ENCODE data around the gene CDADC1.

CDADC1 gene

GRCh38 chr13:49220036-49220855, 27.5 kb upstream of the CDADC1 start, which contains the start of gene MLNR:
MLNR (plus strand) TSS chr13:49220338; CDS start chr13:49220338, 0 bp downstream.
- H3K4me3 ChIP-seq (ENCODE audit: low read length), result no peak within 1 kb of the TSS
- no peak within 1 kb of the TSS for H3K4me2 ChIP-seq (ENCODE audit: low read length)
- no peaks in the 10 kb centered on the region for H3F3A ChIP-seq (ENCODE audit: control insufficient read depth, insufficient read depth)
- H3K9me3 ChIP-seq (ENCODE audit: control insufficient read depth, insufficient read depth, low read length), result no peaks in the 10 kb centered on the region
- no peak within 1 kb of the TSS for H3K27ac ChIP-seq (ENCODE audit: low read depth, low read length)
- no peaks in the 10 kb centered on the region for H3K79me2 ChIP-seq (ENCODE audit: control insufficient read depth, low read length)
- H4K20me1 ChIP-seq (ENCODE audit: control insufficient read depth, insufficient read depth, low read depth, low read length), result no peaks in the 10 kb centered on the region
- no peaks in the 10 kb centered on the region for H3K9me2 ChIP-seq (replicated peaks; ENCODE audit: control insufficient read depth, low read length)
- H3K36me3 ChIP-seq (ENCODE audit: control insufficient read depth, low read length), result no peaks in the 10 kb centered on the region
- peaks cover 2% of the 10 kb centered on the region for H3K4me1 ChIP-seq (ENCODE audit: control insufficient read depth, low read length)
- H3K27me3 ChIP-seq (ENCODE audit: control insufficient read depth, low read length), result peaks cover 2% of the 10 kb centered on the region; the same call in 1 of the 2 replicates
- TF ChIP-seq, protein P1, sequence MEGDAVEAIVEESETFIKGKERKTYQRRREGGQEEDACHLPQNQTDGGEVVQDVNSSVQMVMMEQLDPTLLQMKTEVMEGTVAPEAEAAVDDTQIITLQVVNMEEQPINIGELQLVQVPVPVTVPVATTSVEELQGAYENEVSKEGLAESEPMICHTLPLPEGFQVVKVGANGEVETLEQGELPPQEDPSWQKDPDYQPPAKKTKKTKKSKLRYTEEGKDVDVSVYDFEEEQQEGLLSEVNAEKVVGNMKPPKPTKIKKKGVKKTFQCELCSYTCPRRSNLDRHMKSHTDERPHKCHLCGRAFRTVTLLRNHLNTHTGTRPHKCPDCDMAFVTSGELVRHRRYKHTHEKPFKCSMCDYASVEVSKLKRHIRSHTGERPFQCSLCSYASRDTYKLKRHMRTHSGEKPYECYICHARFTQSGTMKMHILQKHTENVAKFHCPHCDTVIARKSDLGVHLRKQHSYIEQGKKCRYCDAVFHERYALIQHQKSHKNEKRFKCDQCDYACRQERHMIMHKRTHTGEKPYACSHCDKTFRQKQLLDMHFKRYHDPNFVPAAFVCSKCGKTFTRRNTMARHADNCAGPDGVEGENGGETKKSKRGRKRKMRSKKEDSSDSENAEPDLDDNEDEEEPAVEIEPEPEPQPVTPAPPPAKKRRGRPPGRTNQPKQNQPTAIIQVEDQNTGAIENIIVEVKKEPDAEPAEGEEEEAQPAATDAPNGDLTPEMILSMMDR (IDR thresholded peaks at IDR 0.05; ENCODE audit: low read depth, low read length, poor library complexity, severe bottlenecking), result no peak
- TF ChIP-seq EZH2phosphoT487 (IDR thresholded peaks at IDR 0.05; ENCODE audit: borderline replicate concordance, low read length), result no peak

DNA sequence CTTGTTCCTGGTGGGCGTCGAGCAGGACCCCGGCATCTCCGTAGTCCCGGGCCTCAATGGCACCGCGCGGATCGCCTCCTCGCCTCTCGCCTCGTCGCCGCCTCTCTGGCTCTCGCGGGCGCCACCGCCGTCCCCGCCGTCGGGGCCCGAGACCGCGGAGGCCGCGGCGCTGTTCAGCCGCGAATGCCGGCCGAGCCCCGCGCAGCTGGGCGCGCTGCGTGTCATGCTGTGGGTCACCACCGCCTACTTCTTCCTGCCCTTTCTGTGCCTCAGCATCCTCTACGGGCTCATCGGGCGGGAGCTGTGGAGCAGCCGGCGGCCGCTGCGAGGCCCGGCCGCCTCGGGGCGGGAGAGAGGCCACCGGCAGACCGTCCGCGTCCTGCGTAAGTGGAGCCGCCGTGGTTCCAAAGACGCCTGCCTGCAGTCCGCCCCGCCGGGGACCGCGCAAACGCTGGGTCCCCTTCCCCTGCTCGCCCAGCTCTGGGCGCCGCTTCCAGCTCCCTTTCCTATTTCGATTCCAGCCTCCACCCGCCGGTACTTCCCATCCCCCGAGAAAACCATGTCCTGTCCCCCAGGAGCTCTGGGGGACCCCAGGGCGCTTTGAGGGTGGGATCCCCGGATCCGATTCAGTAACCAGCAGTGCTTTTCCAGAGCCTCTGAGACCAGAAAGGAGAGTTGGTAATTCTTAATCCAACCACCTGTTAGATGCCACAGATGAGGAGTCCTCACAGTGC, 26.7 kb upstream of the CDADC1 start:
- TF ChIP-seq, protein P1 (IDR thresholded peaks at IDR 0.05; ENCODE audit: low read depth, low read length, poor library complexity, severe bottlenecking), result no peak
- no peak for TF ChIP-seq EZH2phosphoT487 (IDR thresholded peaks at IDR 0.05; ENCODE audit: borderline replicate concordance, low read length)
- no peak overlapping the region for H3K27ac ChIP-seq (ENCODE audit: low read depth, low read length)
- no peak overlapping the region for H3K4me2 ChIP-seq (ENCODE audit: low read length)
- no peaks in the 10 kb centered on the region for H3K36me3 ChIP-seq (ENCODE audit: control insufficient read depth, low read length)
- peaks cover 6% of the 10 kb centered on the region for H3K27me3 ChIP-seq (ENCODE audit: control insufficient read depth, low read length)
- no peaks in the 10 kb centered on the region for H3K9me3 ChIP-seq (ENCODE audit: control insufficient read depth, insufficient read depth, low read length)
- H3K4me3 ChIP-seq (ENCODE audit: low read length), result no peak overlapping the region
- no peaks in the 10 kb centered on the region for H3K9me2 ChIP-seq (replicated peaks; ENCODE audit: control insufficient read depth, low read length)
- no peaks in the 10 kb centered on the region for H3K79me2 ChIP-seq (ENCODE audit: control insufficient read depth, low read length)
- H3K4me1 ChIP-seq (ENCODE audit: control insufficient read depth, low read length), result no peaks in the 10 kb centered on the region
- H3F3A ChIP-seq (ENCODE audit: control insufficient read depth, insufficient read depth), result no peaks in the 10 kb centered on the region
- no peaks in the 10 kb centered on the region for H4K20me1 ChIP-seq (ENCODE audit: control insufficient read depth, insufficient read depth, low read depth, low read length)

DNA sequence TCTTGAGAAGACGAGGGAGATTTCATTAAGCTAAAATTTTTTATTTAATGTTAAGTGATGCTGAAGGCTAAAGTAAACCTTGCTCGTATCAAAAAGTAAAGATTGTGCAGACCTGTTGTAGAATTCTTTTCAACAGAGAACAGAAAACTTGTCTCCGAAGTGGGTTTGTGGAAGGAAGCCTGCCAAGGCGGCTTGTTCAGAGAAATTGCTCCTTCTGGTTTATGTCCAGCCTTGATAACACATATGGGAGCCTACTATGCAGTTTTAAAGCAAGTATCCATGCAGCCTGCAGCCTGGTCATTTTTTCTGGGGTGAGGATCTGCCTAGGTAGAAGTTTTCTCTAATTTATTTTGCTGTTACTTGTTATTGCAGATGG, 26.1 kb upstream of the CDADC1 start:
- H3K79me2 ChIP-seq (ENCODE audit: control insufficient read depth, low read length), result no peaks in the 10 kb centered on the region
- no peaks in the 10 kb centered on the region for H3K9me2 ChIP-seq (replicated peaks; ENCODE audit: control insufficient read depth, low read length)
- H3K27ac ChIP-seq (ENCODE audit: low read depth, low read length), result no peak overlapping the region
- no peak for TF ChIP-seq EZH2phosphoT487 (IDR thresholded peaks at IDR 0.05; ENCODE audit: borderline replicate concordance, low read length)
- TF ChIP-seq, protein P1 (IDR thresholded peaks at IDR 0.05; ENCODE audit: low read depth, low read length, poor library complexity, severe bottlenecking), result no peak
- H3K36me3 ChIP-seq (ENCODE audit: control insufficient read depth, low read length), result no peaks in the 10 kb centered on the region
- no peak overlapping the region for H3K4me2 ChIP-seq (ENCODE audit: low read length)
- no peaks in the 10 kb centered on the region for H3F3A ChIP-seq (ENCODE audit: control insufficient read depth, insufficient read depth)
- no peaks in the 10 kb centered on the region for H4K20me1 ChIP-seq (ENCODE audit: control insufficient read depth, insufficient read depth, low read depth, low read length)
- peaks cover 6% of the 10 kb centered on the region for H3K27me3 ChIP-seq (ENCODE audit: control insufficient read depth, low read length)
- no peaks in the 10 kb centered on the region for H3K9me3 ChIP-seq (ENCODE audit: control insufficient read depth, insufficient read depth, low read length)
- no peak overlapping the region for H3K4me3 ChIP-seq (ENCODE audit: low read length)
- H3K4me1 ChIP-seq (ENCODE audit: control insufficient read depth, low read length), result no peaks in the 10 kb centered on the region

All from DOHH2 (cell line).